Stimulated activated CD4-positive, alpha-beta T cell treated with anti-CD3 and anti-CD28 coated beads, Interleukin-15, amount 100 ng/mL, for 1 hour (primary cell): Measurements from ENCODE around the gene HS3ST3A1.
"Not testable (repeated sequence)": the region's sequence is repeated elsewhere in the genome, so short reads cannot be mapped to it uniquely, and the experiment has no call there.

ENCODE experiments used
- DNase-seq, 2 donors: peaks; one replicate each; pipeline ENCODE4 v3.0.0-alpha.2; 2020; ENCODE audit warnings: low read depth in 1 of 2, low spot score in 1 of 2

The HS3ST3A1 gene

DNA sequence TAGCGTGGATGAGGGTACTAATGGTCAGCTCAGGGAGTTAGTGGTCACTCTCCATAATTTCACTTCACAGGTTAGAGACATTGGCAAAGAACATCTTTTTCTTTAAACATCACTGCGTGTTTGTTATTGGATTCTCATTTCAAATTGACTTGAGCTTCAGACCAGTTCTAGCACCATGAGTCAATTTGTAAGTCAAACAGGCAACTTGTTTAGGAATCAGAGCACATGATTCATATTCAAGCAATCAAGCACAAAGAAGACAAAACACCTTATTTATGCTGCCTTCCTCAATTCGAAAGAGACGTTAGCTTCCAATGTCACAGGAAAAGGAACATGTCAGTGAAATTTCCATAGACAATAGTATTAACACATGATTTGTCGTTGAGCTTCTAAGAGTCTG lies 62.3 kb downstream of the HS3ST3A1 start:
- no peak for DNase-seq

DNA sequence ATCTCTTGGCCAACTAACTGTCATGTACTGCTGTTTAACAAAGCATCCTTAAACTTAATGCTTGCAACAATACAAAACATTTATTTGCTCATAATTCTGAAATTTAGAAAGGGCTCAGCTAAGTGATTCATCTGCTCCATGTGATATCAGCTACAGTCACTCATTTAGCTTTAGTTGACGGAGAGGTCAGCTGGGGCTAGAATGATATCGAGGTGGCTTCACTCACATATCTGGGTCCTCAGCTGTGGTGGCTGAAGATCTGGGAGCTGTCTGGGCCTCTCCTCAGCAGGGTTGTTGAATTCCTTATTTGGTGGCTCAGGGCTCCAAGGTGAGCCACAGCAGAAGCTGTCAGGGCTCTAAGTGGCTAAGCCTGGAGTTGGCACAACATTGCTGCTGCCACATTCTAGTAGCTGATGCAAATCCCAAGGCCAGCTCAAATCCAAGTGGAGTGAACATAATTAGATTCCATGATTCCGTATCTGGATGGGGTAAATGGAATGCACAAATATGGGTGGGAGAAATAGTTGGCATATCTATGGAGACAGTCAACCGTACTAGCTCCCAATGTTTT lies 62.8 kb downstream of the HS3ST3A1 start:
- no peak for DNase-seq

DNA sequence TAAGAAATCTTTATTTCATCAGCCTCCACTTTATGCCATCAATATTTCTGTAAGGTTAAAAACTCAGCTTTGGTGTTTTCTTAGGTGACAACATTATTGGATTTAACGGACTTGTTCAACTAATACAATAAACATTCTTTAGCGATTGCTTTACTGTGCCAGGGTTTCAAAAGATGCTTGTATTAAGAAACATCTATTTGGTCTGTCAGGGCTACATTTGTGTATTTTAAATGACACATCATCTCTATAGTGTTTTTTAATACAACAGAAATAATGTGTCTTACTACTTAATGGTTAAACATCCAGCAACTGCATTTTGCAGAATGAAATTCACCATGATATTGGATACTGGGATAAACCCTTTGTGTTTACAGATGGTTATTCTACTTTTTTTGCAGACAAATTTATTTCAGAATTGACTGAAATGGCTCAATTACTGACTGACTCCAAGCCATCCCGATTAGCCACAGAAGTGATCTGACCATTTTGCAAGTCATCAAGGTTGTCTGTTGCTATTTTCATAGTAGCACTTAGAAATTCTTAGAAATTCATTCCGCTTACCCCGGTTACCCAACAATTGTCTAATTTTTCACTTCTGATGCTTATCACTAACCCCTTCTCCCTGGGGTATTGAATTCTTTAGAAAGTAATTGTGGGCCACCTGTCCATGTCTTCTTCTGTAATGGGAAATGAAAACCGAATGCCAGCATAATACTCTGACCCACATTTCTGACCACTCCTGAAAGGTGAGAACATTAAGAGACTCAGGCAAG lies 63.7 kb downstream of the HS3ST3A1 start:
- no peak for DNase-seq

DNA sequence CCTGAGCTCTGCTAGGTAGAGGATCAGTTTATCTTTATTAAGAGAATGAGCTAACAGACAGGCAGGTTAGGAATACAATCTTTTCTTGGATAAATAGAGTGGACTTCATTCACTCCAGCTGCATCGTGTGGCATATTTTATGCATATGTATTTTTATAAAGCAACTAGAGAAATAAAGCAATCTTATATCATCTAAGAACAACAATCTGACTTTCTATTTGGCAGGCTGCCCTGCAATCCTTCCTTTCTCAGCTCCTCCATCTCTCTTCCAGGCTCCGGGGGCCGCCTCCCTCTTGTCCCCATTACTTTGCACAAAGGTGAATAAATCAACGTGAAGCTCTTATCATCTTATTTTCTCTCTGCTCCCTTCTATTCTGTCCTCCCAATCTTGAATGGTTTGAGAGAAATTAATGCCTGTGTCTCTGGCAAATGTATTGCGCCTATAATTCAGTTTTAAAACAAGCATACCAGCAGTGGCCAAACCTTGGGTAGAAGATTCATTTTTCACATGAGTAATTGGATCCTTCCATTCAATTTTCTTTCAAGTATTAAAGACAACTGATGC lies 64.5 kb downstream of the HS3ST3A1 start:
- no peak for DNase-seq

DNA sequence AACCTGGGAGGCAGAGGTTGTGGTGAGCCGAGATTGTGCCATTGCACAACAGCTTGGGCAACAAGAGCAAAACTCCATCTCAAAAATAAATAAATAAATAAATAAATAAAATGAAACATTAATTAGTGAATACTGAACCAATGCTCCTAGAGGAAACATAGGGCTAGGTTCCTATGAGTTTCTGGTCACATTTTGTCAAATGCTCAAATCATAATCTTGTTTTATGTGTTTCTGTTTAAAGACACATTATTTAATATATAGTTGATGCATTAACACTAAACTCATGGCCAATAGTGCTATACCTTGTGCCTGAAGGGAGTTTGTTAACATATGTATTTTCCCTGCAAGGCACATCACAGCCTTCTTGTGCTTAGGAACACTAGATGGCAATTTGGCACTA lies 66.8 kb downstream of the HS3ST3A1 start:
- no peak for DNase-seq

DNA sequence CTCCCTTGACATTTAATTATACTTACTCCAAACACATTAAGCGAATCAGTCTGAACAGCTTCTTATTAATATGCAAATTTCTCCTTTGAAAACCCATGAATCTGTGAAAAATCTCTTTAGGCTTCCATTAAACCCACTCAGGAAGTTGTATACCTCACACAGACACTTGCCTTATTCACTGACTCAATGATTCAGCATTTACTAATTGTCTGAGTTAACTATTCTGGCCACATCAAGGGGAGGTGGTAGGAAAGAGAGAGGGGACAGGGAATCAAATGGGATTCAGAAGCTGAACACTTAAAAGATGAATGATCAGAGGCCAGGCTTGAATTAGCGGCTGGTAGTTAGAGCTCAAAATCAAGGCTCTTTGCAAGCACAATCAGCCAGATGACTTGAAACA lies 70.0 kb downstream of the HS3ST3A1 start:
- DNase-seq, result no peak

DNA sequence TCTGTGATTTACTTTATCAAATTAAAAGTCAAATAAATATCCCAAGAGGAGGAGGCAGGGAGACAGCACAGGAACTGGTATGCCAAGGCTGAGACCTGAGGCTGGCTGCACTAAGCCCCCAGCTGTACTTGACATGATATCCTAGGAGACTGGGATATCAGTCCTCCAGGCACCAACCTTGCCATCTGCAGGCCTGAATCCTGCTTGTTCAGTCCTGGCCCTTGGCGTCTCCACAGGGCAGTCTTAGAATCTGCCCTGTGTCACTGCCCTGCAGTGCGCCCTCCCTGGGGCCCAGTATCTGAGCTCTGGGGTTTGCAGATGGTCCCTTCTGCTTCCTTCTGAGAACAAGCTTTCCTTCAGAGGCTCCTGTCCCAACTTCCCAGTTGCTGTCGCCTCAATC lies 75.9 kb downstream of the HS3ST3A1 start:
- no peak for DNase-seq

DNA sequence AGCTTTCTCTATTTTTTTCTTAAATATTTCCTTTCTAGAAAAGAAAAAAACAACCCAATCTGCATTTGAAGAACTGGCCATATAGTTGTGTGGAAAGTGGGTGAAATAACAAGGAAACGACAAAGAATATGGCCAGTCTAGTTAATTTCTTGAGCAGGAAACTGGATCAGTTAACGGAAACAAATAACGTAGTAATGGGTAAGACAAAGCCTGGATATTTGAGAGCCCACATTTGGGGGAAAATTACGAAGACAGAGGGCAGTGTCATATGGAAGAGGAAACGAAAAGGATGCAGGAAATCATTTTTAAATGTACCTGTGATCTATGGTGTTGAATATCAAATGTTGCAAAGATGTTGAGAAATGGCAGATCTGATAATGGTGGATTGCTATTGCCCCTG lies 78.6 kb downstream of the HS3ST3A1 start:
- no peak for DNase-seq

DNA sequence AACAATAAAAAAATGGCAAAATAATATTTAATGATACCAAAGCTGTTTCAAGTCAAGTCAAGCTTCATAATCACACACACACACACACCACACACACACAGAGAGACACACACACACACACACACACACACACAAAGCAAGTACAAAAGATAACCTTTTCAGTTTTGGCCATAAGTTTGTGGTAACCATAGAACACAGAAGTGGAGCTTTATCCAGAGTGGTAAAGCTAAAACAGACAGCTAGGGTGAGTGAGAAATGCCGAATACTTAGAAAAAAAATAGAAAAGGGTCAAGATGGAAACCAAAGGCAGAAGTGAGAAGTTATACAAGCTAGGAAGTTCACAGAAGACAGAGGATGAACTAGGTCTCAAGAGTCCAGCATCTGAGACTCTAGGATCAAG lies 79.0 kb downstream of the HS3ST3A1 start:
- no peak for DNase-seq

DNA sequence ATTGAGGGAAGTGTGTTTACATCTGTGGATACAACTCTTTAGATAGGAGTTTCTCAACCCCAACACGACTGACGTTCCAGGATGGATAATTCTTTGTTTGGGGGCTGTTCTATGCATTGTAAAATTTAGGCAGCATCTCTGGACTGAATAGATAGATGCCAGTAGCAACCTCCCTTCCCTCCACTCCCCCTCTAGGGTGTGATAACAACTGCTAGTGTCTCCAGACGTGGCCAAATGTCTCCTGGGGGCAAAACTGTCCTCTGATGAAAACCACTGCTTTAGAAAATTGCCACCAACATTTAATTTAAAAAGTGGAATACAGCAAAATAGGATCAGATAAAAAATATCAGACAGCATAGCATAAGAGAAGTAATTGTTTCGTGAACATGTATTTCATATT lies 79.9 kb downstream of the HS3ST3A1 start:
- no peak for DNase-seq

DNA sequence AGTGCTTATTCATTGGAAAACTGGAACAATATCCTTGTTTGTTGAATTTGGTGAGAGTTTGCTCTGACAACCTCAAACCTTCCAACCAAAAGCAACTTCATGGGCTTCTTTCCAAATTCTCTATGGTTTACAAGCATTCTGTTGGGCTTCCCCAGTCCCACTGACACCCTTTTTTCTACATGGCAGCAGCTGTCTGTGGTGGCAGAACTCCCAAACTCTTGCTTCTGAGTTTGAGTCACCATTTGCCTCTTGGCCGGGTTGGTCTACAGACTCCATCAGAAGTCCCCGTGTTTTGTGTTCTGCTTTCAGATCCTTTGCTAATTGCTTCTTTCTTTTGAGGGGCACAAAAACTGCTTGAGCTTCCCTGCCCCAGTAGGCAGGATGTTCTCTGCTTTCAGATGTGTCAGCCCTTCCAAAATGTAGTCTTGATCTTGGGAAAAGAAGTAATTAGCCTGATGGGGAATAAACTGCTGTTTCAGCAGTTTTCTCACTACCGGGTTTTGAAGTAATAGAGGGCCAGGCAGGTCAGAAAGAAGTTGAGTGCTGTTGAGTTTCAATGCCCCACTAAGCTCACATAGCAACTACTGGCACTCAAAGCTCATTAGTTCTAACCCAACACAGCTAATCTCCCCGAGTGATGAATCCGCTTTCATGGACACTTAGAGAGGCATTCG lies 80.7 kb downstream of the HS3ST3A1 start:
- DNase-seq, result no peak

DNA sequence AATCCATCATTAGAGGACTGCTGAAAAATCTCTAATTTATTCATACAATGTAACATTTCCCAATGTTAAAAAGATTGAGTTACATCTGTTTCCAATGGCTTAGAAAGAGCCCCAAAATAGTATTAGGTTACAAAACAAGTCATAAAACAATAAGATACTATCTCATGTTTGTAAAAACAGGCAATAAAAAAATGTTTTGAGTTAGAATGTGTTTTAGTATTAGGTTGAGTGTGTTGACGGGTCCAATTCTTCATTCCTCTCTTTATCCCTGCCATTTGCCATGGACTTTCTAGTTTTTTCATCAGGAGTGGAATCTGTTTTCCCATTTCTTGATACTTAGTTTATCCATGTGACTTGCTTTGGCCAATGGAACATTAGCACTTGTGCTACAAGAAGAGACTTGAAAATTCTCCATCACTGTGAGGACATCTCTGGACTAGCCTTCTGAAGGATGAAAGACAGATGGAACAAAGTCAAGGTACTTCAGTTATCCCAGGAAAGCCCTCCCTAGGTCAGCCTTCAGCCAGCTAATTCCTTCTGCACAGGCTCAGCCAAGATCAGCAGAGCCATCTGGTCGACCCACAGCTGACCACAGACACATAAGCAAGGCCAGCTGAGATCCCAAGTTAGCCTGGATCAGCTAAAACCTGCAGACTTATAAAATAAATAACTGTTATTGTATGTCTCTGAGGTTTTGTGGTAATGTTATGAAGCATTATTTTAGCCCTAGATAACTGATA lies 83.3 kb downstream of the HS3ST3A1 start:
- DNase-seq, result no peak

DNA sequence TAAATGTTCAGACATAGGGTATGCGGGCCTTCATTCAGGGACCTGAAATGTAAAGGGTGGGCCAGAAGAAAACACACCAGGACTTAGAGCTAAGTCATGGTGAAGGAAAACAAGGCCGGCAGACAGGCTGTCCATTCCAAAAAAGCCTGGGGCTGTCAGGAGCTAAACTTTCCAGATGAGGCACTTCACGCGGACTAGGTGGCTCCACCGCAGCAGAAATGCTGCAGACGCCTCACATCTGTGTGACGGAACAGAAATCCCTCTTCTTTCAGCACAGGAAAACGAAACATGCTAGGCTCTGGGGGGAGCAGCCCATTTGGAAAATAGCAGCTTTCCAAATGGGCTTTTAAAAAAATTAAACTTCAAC lies 88.7 kb downstream of the HS3ST3A1 start:
- no peak for DNase-seq

DNA sequence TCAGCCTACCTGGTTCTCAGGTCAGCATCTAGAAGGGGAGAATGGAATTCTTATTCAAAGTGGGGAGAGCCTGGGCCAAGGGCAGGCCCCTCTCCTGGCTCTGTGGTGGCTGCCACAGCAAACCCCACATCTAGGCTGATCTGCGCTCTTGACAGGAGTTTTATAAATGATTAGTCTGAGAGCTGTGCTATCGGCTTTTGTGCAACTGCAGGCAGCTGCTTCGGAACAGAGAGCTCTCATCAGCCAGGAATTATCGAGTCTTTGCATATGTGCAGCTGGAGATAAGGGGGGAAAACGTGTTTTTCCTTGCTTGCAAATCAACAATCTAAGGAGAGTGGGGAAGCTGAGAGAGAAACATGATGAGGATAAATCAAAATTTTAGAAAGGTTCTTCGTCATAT lies 91.7 kb downstream of the HS3ST3A1 start:
- DNase-seq, result no peak

DNA sequence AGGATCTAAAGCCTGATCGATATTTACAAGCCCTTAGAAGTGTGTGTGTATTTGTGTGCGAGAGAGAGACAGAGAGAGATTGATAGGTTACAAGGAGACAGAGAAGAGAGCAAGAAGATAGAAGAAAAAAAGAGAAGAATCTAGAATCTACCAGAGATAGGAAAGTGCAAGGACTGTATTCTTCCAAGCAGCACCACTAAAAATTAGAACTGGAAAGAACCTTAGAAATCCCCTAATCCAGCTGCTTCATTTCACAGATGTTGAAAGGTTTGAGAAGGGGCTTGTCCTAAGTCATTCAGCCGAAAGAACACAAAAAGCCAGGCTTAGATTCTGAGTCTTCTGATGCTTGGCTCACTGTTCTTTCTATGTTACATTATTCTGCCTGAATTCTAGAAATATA lies 92.2 kb downstream of the HS3ST3A1 start:
- no peak for DNase-seq

DNA sequence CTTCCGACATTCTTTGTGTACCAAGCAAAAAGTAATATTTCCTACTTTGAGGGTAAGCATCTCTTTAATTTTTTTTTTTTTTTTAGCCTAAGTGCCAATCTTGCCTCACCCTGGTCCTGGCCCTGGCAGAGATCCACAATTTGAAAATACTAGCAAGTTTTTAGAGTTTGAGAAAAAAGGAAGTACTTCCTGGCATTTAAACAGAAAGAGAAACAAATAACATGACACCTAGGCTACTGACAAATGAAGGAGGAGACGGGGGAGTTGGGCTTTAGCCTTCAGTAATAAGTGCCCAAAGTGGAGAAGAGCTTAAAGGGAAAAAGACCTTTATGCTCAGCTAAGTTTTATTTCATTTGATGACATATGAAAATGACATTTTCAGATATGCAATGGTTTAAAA lies 92.8 kb downstream of the HS3ST3A1 start:
- no peak for DNase-seq

DNA sequence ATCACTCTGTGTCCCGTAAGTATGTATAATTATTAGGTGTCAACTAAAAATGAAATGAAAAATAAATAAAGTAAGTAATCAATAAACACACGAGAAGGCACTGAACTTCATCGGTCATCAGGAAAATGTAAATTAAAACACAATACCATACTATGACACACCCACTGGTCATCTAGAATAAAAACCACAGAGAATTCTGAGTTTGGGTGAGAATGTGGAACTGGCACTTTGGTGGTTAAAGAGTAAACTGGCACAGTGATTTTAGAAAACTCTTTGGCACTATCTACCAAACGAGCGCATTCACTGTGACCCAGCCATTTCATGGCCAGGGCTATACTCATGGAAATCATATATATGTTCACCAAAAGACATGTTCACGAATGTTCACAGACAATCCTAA lies 98.2 kb downstream of the HS3ST3A1 start:
- no peak for DNase-seq

DNA sequence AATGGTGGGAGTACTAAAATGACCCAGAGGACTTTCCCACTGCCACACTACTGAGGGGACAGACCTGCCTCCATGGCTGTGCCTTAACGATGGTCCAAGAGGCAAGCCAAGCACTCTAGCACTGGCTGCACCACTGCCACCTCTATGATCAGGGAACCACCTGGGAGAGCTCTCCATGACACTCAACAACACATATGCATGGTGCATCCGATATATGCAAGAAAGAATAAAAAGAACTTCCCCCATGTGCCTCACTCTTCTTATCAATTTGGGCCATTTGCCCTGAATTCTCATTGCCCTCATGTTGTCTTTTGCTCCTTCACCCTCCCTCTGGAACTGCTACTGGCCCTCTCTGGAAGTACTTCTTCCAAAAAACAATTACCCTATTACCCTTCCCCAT lies 99.5 kb downstream of the HS3ST3A1 start:
- DNase-seq, result no peak

DNA sequence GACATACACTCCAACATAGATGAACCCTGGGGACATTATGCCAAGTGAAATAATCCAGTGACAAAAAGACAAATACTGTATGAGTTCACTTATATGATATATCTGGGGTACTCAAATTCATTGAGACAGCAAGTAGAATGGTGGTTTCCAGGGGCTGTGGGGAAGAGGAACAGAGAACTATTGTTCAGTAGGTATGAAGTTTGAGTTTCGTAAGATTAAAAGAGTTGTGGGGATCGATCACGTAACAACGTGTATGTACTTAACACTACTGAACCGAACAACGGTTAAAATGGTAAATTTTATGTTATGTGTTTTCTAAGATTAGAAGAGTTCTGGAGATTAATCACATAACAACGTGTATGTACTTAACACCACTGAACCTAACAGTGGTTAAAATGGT lies 100.8 kb downstream of the HS3ST3A1 start:
- DNase-seq, result no peak

DNA sequence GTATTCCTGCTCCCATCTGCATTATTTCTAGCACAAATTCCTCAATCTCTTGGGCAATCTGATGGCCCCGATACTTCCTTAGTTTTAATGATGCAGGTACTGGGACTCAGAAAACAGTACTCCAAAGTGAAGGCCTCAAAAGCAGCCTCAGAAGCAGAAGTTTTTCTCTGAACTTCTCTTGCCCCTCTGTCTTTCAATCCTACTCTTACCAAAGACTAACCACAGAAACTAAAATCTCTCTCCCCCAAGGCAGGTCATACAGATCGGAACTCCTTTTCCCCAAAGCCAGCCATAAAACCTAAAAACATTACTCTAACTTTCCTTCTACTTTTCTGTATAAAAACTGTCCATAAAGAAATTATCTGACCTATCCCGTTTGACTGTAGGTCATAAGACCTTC lies 103.5 kb downstream of the HS3ST3A1 start:
- no peak for DNase-seq

DNA sequence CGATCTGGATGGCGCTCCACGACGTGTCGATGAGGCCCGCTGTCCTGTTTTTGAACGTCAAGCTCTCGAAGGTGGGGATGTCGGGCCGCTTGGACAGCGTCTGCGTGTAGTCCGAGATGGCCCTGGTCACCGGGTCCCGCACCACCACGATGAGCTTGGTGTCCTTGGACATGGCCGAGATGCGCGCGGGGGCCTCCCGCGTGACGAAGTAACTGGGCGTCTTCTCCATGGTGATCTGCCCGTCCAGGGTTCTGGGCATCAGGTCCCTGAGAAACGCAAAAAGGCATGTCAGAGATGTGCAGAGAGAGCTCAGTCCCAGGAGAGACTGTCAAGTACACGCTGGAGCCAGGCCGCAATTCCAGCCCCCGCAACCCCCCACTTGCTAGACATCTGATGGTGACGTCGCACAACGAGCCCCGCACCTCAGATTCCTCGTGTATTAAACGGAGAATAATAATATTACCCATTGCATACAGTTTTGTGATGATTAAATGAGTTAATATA lies 105.1 kb downstream of the HS3ST3A1 start:
- not testable (repeated sequence) for DNase-seq
